Retinal pigment epithelial cell (primary cell): ENCODE measurements around the gene MAGI2.

Experiments used
- DNase-seq: peaks from one replicate; pipeline ENCODE4 v3.0.0-alpha.2; 2010; ENCODE audit warnings: low read depth
- H3K4me3 ChIP-seq: 2 replicates; pipeline ENCODE4 v1.5.1; 2011; ENCODE audit warnings: mild to moderate bottlenecking, low read length, control low read depth, moderate library complexity
- TF ChIP-seq, protein P1 (sequence below): conservative IDR thresholded peaks from 2 replicates; pipeline ENCODE4 v1.5.1; 2011; ENCODE audit warnings: low read depth, low read length, control low read depth, inconsistent platforms

Gene MAGI2

DNA sequence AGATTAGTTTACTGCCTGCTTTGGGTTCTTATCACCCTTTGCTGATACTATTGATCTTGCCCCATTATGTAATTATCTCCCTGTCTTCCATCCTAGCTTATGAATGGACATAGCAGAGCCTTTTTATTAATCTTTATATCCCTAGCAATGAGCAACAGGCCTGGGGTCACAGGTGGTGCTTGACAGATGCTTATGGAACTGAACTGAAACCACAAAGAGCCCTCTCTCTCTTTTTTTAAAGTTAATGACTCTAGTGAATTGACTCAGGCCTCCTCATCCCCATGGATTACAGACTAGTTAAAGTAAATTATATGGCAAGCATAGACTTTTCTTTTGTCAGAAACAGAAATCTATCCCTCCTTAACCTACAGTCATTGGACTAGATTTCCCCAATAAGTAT lies 1389.7 kb downstream of the MAGI2 start:
- TF ChIP-seq, protein P1, sequence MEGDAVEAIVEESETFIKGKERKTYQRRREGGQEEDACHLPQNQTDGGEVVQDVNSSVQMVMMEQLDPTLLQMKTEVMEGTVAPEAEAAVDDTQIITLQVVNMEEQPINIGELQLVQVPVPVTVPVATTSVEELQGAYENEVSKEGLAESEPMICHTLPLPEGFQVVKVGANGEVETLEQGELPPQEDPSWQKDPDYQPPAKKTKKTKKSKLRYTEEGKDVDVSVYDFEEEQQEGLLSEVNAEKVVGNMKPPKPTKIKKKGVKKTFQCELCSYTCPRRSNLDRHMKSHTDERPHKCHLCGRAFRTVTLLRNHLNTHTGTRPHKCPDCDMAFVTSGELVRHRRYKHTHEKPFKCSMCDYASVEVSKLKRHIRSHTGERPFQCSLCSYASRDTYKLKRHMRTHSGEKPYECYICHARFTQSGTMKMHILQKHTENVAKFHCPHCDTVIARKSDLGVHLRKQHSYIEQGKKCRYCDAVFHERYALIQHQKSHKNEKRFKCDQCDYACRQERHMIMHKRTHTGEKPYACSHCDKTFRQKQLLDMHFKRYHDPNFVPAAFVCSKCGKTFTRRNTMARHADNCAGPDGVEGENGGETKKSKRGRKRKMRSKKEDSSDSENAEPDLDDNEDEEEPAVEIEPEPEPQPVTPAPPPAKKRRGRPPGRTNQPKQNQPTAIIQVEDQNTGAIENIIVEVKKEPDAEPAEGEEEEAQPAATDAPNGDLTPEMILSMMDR = no peak
- H3K4me3 ChIP-seq = no peak overlapping the region
- DNase-seq = no peak

DNA sequence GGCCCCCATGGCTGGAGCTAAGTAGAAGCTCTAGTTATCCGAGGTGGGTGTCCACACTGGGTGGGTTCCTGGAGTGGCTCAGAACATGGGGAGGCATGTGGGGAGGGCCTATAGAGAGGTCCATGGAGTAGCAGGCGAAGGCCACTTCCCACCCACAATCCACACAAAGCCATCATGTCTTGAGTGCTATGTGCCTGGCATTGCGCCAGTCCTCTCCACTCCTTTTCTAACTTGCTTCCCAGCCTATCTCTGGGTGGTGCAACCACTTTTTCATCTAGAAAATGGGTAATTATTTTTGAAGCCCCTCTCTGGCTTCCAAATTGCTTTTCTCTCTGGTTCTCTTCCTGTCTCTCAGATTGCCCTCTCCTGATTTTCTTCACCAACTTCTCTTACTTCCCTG lies 1391.3 kb downstream of the MAGI2 start:
- TF ChIP-seq, protein P1 = no peak
- H3K4me3 ChIP-seq = no peak overlapping the region
- no peak for DNase-seq

DNA sequence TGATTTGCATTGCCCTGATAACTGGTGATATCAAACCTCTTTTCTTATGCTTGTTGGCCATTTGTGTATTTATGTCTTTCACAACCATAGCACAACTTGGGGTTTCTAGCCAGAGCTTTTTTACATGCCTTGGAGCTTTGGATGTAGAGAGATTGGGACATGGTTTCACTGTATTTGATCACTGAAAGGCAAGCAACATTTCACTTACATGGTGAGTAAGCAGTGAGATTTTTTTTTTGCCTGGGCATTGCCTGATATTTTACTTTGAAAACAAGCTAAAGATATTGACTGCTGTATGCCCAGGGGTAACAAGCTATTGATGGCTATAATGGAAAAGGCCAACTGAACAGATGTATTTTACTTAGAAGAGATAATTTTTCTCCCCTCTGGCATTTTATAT lies 1395.9 kb downstream of the MAGI2 start:
- TF ChIP-seq, protein P1 = no peak
- no peak for DNase-seq
- no peak overlapping the region for H3K4me3 ChIP-seq

DNA sequence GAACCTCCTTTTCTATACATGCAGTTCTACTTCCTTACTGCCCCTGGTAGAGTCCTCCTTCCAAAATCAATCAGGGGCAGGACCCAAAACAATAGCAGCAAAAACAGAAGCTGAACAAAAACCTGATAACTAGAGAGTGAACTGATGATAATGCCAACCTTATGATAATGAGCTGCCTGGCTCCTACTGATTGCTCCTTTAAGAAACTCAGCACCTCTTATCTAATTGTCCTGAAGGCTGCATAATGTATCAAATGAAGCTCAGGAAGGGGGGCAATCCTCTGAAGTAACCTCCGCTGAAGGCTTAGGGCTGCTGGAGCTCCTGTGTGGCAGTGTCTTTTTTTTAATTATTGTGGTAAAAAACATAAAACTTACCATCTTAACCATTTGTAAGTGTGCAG lies 1397.9 kb downstream of the MAGI2 start:
- TF ChIP-seq, protein P1 = no peak
- DNase-seq = no peak
- H3K4me3 ChIP-seq = no peak overlapping the region

DNA sequence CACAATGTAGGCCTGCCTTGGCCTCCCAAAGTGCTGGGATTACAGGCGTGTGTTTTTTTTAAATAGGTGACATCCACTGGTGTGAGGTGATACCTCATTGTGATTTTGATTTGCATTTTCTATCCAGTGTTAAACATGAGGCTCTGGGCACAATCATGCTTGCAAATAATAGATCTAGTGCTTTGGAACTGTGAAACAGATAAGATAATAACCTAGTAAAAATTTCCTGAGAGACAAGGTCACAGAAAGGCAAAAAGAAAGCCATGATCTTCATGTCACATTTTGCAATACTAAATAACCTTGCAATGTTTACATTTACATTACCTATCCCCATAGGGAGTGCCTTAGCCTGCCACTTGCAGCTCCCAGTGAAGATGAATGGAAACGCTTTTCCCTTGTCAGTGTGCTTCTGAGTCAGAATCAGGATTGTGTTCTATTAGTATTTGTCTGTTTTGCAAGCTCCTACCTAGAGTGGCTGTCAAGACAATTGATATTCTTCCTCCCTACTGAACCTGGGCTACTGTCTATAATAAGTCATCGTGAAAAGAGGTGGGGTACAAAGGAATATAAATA lies 1398.4 kb downstream of the MAGI2 start:
- no peak overlapping the region for H3K4me3 ChIP-seq
- TF ChIP-seq, protein P1 = no peak
- no peak for DNase-seq

DNA sequence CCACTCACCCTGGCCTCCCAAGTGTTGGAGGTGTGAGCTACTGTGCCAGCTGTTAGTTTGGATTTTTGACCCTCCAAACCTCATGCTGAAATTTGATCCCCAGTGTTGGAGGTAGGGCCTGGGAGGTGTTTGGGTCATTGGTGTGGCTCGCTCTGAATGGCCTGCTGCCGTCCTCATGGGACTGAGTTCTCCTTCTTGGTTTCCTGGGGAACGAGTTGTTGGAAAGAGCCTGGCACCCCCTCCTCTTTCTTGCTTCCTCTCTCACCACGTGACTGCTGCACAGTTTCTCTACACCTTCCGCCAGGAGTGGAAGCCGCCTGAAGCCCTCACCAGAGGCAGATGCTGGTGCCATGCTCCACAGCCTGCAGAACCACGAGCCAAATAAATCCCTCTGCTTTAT lies 1401.4 kb downstream of the MAGI2 start:
- no peak overlapping the region for H3K4me3 ChIP-seq
- DNase-seq = no peak
- TF ChIP-seq, protein P1 = no peak

DNA sequence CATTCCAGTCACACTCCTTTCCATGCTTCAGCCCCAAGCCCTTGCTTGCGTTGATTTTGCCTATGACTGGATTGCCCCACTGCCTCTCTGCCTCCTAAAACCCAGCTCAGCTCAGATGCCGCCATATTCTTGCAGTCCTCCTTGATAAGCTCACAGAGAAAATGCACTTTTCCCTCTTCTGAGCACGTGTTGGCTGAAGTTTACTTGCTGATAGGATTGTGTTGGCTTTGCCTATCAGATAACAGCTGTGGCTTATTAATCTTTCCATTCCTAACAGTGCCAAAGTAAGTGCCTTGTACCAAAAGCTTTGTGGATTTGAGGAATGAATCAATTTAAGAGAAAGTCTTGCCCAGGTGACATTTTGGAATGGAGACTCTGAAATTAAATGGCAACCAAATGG lies 1405.7 kb downstream of the MAGI2 start:
- DNase-seq = no peak
- H3K4me3 ChIP-seq = no peak overlapping the region
- TF ChIP-seq, protein P1 = no peak
